Activated CD8-positive, alpha-beta memory T cell treated with anti-CD3 and anti-CD28 coated beads, Interleukin-2, amount 50 U/mL, for 24 hours (primary cell): ENCODE results near the gene OR2W1.

ENCODE experiments used
- DNase-seq: peaks from one replicate; pipeline ENCODE4 v3.0.0-alpha.2; 2020; ENCODE audit errors: extremely low read depth

OR2W1 gene

GRCh38 chr6:28996844-28997510 lies 48.0 kb downstream of the OR2W1 start:
- DNase-seq: no peak

GRCh38 chr6:28995093-28995650 lies 49.8 kb downstream of the OR2W1 start:
- DNase-seq: no peak
